ENCODE measurements around the gene OAT. TPM values are rescaled to one million over a fixed set of nuclear protein-coding genes. Genes with fewer than 3 reads are reported as not detected.
A peak's percentile ranks its signal among the peaks of the same experiment; 100 is the strongest.

The OAT gene
- total RNA-seq, 1 donor from 2014 or later, result 54.2 TPM

- DNase-seq, result no peak
- TF ChIP-seq CTCF (IDR thresholded peaks at IDR 0.05), result no peak
- peaks cover 43% of the 10 kb centered on the region for H3K4me1 ChIP-seq
- intact Hi-C loops (cut with DNase I), result no loop called here
- no peaks in the 10 kb centered on the region for H3K9me3 ChIP-seq
- peaks cover 13% of the 10 kb centered on the region for H3K36me3 ChIP-seq
- no peaks in the 10 kb centered on the region for H3K27me3 ChIP-seq (ENCODE audit: low read depth)
- H3K4me3 ChIP-seq, result no peak overlapping the region
- no peak for ATAC-seq
- H3K27ac ChIP-seq, result no peak overlapping the region
Observed at GRCh38 chr10:124414076-124414475, 4.6 kb downstream of the OAT start.

- H3K4me3 ChIP-seq, result no peak overlapping the region
- peaks cover 12% of the 10 kb centered on the region for H3K4me1 ChIP-seq
- H3K27ac ChIP-seq, result no peak overlapping the region
- TF ChIP-seq CTCF (IDR thresholded peaks at IDR 0.05), result no peak
- ATAC-seq (no peak), DNase-seq (no peak)
- peaks cover 54% of the 10 kb centered on the region for H3K36me3 ChIP-seq
- intact Hi-C loops (cut with DNase I), result no loop called here
- no peaks in the 10 kb centered on the region for H3K27me3 ChIP-seq (ENCODE audit: low read depth)
- H3K9me3 ChIP-seq, result no peaks in the 10 kb centered on the region
Observed at GRCh38 chr10:124409696-124410095, 9.0 kb downstream of the OAT start.

- ATAC-seq (no peak), DNase-seq (no peak)
- no peaks in the 10 kb centered on the region for H3K27me3 ChIP-seq (ENCODE audit: low read depth)
- TF ChIP-seq CTCF (IDR thresholded peaks at IDR 0.05), result no peak
- no peaks in the 10 kb centered on the region for H3K9me3 ChIP-seq
- H3K4me1 ChIP-seq, result peaks cover 4% of the 10 kb centered on the region
- peaks cover 68% of the 10 kb centered on the region for H3K36me3 ChIP-seq
- intact Hi-C loops (cut with DNase I), result no loop called here
- no peak overlapping the region for H3K27ac ChIP-seq
- no peak overlapping the region for H3K4me3 ChIP-seq
Observed at GRCh38 chr10:124408357-124408756, 10.4 kb downstream of the OAT start.

GRCh38 chr10:124407456-124407855, 11.3 kb downstream of the OAT start:
- no peak for TF ChIP-seq CTCF (IDR thresholded peaks at IDR 0.05)
- Histone ChIP-seq H3K4me1 (peaks cover 4% of the 10 kb centered on the region), H3K27ac (no peak overlapping the region), H3K4me3 (no peak overlapping the region), H3K27me3 (ENCODE audit: low read depth) (no peaks in the 10 kb centered on the region), H3K36me3 (peaks cover 77% of the 10 kb centered on the region), H3K9me3 (no peaks in the 10 kb centered on the region)
- intact Hi-C loops (cut with DNase I), result no loop called here
- no peak for DNase-seq
- ATAC-seq, result no peak

- peak; percentile 89 to 92 for ATAC-seq
Observed at GRCh38 chr10:124403548-124403947, 15.2 kb downstream of the OAT start.

More at GRCh38 chr10:124403548-124403947, 15.2 kb downstream of the OAT start:
- TF ChIP-seq CTCF (IDR thresholded peaks at IDR 0.05), result peak; percentile 53
- intact Hi-C loops (cut with DNase I), result no loop called here
- Histone ChIP-seq H3K4me1 (peaks cover 4% of the 10 kb centered on the region), H3K36me3 (peaks cover 98% of the 10 kb centered on the region), H3K9me3 (no peaks in the 10 kb centered on the region), H3K27me3 (ENCODE audit: low read depth) (no peaks in the 10 kb centered on the region), H3K27ac (no peak overlapping the region), H3K4me3 (no peak overlapping the region)
- no peak for DNase-seq
